ENCODE measurements around the gene TTC22. TPM values are rescaled to one million over a fixed set of nuclear protein-coding genes. Genes with fewer than 3 reads are reported as not detected.

The TTC22 gene
- total RNA-seq, 1 donor from 2014 or later, result not detected

- DNase-seq (ENCODE audit: low read depth, low spot score), result no peak
- peaks cover 37% of the 10 kb centered on the region for H3K36me3 Mint-ChIP-seq (ENCODE audit: low read depth)
- no peak overlapping the region for H3K27ac Mint-ChIP-seq (ENCODE audit: unreplicated experiment)
- H3K4me3 Mint-ChIP-seq, result no peak overlapping the region
- H3K27me3 Mint-ChIP-seq (ENCODE audit: low read depth), result no peaks in the 10 kb centered on the region
- no peaks in the 10 kb centered on the region for H3K4me1 Mint-ChIP-seq
- TF ChIP-seq CTCF (conservative IDR thresholded peaks at IDR 0.05), result no peak
- H3K9me3 Mint-ChIP-seq, result peaks cover 10% of the 10 kb centered on the region
Measured at GRCh38 chr1:54843449-54843848, 42.3 kb upstream of the TTC22 start.

DNA sequence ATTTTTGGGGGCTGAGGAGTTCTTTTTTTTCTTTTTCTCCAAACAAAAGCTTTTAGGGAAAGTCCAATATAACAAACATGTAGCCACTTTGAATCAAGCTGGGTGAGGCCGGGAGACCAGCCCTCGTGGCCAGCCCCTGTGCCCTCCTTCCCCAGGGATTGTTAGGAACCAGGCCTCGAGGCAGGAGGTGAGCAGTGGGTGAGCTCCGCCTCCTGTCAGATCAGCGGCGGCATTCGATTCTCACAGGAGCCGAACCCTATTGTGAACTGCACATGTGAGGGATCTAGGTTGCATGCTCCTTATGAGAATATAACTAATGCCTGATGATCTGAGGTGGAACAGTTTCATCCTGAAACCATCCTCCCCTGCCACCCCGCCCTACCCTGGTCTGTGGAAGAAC, 41.8 kb upstream of the TTC22 start:
- no peak for DNase-seq (ENCODE audit: low read depth, low spot score)
- peaks cover 10% of the 10 kb centered on the region for H3K9me3 Mint-ChIP-seq
- no peak for TF ChIP-seq CTCF (conservative IDR thresholded peaks at IDR 0.05)
- no peaks in the 10 kb centered on the region for H3K4me1 Mint-ChIP-seq
- H3K4me3 Mint-ChIP-seq, result peak overlapping the region; percentile 49
- H3K36me3 Mint-ChIP-seq (ENCODE audit: low read depth), result peaks cover 33% of the 10 kb centered on the region
- no peak overlapping the region for H3K27ac Mint-ChIP-seq (ENCODE audit: unreplicated experiment)
- H3K27me3 Mint-ChIP-seq (ENCODE audit: low read depth), result no peaks in the 10 kb centered on the region

DNA sequence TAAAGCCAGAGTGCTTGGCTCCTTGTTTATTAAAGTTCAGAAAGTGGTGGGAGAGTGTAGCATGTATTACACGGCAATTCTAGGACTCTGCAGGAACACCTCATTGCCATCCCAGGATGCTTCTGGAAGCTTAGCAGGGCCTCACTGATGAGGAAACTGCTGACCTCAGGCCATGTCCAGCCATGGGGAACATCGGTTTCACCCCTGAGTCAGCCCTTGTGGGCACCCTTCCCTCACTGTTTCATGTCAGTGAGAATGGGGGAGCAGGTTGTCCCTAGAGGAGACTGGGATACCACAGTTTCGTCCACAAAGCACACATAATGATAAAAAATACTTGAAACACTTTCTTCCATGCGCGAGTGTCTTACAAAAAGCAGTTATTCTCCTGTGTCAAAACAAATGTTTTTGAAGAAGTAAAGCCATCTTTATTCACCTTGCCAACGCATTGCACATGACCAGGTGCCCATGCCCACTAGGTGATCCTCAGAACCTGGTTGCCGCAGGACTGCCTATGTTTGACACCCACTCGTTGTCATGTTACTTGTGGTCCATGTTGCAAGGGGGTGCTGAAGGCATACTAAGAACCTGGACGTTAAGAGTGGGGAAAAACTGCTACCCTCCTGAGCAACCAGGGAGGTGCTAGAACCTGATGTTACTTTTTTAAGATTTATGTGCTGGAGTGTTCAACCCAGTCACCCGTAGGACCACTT, 41.2 kb upstream of the TTC22 start:
- Mint-ChIP-seq H3K4me1 (no peaks in the 10 kb centered on the region), H3K4me3 (peak overlapping the region; percentile 49), H3K27ac (ENCODE audit: unreplicated experiment) (no peak overlapping the region), H3K36me3 (ENCODE audit: low read depth) (peaks cover 31% of the 10 kb centered on the region), H3K9me3 (peaks cover 10% of the 10 kb centered on the region), H3K27me3 (ENCODE audit: low read depth) (no peaks in the 10 kb centered on the region)
- no peak for TF ChIP-seq CTCF (conservative IDR thresholded peaks at IDR 0.05)
- no peak for DNase-seq (ENCODE audit: low read depth, low spot score)

- Mint-ChIP-seq H3K27me3 (ENCODE audit: low read depth) (peaks cover 7% of the 10 kb centered on the region), H3K36me3 (ENCODE audit: low read depth) (peaks cover 24% of the 10 kb centered on the region), H3K4me1 (no peaks in the 10 kb centered on the region), H3K27ac (ENCODE audit: unreplicated experiment) (no peak overlapping the region), H3K9me3 (peaks cover 10% of the 10 kb centered on the region), H3K4me3 (no peak overlapping the region)
- no peak for DNase-seq (ENCODE audit: low read depth, low spot score)
- TF ChIP-seq CTCF (conservative IDR thresholded peaks at IDR 0.05), result no peak
Measured at GRCh38 chr1:54839824-54840223, 38.7 kb upstream of the TTC22 start.

- no peak for DNase-seq (ENCODE audit: low read depth, low spot score)
- Mint-ChIP-seq H3K4me1 (no peaks in the 10 kb centered on the region), H3K36me3 (ENCODE audit: low read depth) (peaks cover 22% of the 10 kb centered on the region), H3K27me3 (ENCODE audit: low read depth) (peaks cover 7% of the 10 kb centered on the region), H3K4me3 (no peak overlapping the region), H3K9me3 (peaks cover 10% of the 10 kb centered on the region), H3K27ac (ENCODE audit: unreplicated experiment) (peak overlapping the region; percentile 63)
- TF ChIP-seq CTCF (conservative IDR thresholded peaks at IDR 0.05), result no peak
Measured at GRCh38 chr1:54838565-54839180, 37.5 kb upstream of the TTC22 start.
